ENCODE data around the gene SEPTIN1. TPM values are rescaled to one million over a fixed set of nuclear protein-coding genes. Genes with fewer than 3 reads are reported as not detected.

The SEPTIN1 gene
- total RNA-seq = not detected in 2 replicates

DNA sequence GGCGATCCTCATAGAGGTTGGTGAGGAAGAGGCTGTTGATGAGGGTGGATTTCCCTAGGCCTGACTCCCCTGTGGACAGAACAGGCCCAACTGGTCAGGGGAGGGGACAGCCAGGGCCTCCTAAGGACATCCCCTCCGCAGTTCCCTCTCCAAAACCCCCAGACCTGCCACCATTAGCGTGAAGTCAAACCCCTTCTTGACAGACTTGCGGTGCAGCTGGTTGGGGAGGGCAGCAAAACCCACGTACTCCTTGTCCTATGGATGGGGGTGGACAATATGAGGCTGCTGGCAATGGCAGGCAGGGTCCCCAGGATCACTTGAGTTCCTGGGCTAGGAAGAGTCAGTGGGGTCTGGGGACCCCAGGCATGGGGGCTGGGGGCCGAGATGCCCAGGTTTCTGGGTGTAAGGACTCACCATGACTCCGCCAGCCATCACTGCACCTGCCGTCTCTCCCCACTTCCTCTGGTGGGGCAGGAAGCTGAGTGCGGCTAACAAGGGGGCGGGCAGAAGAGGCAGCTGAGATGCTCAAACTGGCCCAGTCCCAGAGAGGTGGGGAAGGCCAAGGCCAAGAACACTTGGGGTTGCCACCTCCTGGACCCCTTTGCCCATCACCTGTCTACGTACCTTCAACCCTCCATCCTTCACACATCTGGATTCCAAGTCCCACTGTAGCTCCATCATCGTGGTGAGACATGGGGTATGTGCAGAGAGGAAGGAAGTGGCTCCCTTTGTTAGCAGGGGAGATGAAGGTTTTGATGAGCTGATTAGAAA, at the start of gene SEPTIN1:
SEPTIN1 (minus strand) TSS at position 451 of the 771 bp plus-strand sequence; CDS start at position 432, 19 bp downstream.

DNA sequence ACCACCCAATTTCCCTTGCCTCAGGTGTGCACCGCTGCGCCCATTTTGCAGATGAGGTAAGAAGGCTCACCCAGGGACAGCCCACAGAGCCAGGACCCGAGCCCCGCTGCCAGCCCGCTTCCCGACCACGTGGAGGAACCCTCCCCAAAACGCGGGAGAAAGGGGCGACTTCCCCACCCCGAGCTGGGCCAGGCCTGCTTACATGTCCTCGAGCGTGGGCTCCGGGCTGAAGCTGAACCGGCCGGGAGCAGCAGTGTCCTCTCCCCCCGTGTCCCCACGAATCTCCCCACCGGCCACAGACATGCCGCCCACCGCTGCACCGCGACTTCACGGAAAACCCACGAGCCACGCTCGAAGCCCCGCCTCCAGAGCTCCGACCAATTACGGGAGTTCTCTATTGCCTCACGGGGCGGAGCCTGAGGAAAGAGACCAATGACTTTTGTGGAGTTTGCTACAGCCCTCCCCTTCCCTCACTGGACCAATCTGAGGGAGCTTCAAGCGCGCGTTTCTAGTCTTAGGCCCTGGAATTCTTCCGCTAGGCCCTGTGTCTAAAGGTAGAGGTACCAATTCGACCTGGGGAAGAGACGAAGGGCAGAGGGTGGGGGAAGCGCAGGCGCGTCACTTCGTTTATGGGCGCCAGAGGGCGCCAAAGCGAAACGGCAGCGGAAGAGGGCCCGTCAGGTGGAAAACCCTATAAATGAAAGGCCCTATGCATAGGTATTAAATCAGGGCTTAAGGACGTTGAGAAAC, 47.5 kb upstream of the SEPTIN1 start, which contains the start of gene DCTPP1:
DCTPP1 (minus strand) TSS at position 353 of the 750 bp plus-strand sequence; CDS start at position 303, 50 bp downstream.

GRCh38 chr16:30407102-30407803, 24.9 kb upstream of the SEPTIN1 start, which contains the start of gene ZNF771:
Gene ZNF771, plus strand, starts transcription at chr16:30407606. Its CDS starts 448 bp downstream, at chr16:30408054.

DNA sequence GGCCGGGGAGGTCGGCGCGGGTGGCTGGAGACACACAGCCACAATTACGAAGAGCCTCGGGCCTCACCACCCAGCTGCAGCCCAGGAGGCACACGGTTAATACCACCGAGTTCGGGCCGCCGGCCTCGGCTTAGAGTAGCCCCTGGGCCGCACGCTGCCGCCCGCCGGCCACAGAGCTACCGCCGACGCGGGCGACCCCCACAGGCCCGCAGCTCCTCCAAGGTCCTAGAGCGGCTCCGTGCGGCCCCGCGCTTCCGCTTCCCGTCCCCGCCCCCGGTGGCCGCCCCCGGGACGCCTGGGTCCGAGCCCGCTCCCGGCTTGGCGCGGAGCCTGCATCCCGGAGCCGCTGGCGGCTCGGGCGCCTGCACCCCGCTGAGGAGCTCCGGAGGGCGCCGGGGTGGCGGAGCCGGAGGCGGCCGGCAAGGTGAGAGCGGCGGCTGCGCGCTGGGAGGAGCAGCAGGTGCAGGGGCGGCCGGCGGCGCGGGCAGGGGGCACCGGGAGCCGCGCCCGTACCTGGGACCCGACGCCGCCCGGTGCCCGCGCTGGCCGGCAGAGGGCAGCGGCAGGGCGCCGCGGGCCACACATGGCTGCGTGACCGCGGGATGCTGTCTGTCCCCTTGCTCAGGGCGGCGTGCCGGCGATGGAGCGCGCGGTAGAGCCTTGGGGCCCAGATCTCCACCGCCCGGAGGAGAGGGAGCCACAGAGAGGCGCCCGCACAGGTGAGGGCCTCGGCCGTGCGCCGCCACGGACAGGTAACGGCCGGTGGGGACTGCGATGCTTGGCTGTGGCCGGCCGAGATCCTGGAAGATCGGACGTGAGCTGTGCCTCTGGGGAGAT, 13.0 kb upstream of the SEPTIN1 start, which contains the start of gene ZNF48:
ZNF48 (plus strand) TSS at position 266 of the 837 bp plus-strand sequence; CDS start at position 641, 375 bp downstream.

GRCh38 chr16:30374538-30374937, 7.8 kb downstream of the SEPTIN1 start, which contains the start of gene MYL11:
Gene MYL11, plus strand, starts transcription at chr16:30374802. Its CDS starts 56 bp downstream, at chr16:30374858.

GRCh38 chr16:30370456-30371247, 11.7 kb downstream of the SEPTIN1 start, which contains the start of gene TBC1D10B:
Gene TBC1D10B, minus strand, starts transcription at chr16:30370494. Its CDS starts 311 bp downstream, at chr16:30370183.

DNA sequence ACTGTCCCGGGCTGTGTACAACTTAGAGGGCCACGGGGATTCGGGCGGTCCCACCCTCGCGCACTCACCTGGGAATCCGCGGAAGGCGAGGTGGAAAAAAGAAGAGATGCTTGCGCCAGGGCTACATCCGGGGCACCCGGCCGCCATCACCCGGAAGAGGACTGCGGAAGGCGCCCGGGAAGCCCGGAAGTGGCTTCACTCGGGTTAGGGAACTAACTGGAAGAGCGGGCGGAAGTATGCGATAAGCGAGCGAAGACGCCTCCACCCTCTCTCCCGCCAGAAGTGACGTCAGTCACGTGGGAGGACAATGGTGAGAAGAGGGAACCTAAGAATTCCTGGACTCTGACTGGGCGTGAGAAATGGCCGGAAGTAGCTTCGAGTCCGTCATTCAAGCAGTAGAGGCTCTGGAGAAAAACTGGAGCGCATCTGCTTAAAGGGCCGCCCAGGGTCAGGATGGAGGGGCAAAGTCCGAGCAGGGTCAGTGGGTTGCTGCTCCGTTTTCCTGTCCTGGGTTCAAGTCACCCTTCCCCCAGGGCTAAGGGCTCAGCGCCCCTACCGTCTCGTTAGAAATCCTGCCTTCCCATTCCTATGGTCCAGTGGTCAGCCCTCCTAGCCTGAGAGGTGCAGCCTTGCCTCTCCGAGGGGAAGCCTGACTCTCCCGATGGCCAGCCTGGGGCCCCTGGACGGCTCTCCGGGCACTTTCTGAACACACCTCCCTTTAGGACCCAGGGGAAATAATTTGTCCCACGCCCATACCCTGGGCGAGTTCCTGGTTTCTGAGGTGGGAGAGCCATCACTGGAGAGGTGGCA, 27.0 kb downstream of the SEPTIN1 start, which contains the start of gene CD2BP2:
CD2BP2 (minus strand) TSS at position 165 of the 810 bp plus-strand sequence. CDS start 627 bp downstream, outside the sequence.

Other genes starting within 250 kb of the SEPTIN1 start
- 0.46 and 0.71 TPM in 2 replicates for gene CORO1A, start 199.0 kb downstream of the SEPTIN1 start, total RNA-seq
- 20.8 and 31.1 TPM in 2 replicates for gene BOLA2B, start 188.9 kb downstream of the SEPTIN1 start, total RNA-seq
- 20.9 and 21.2 TPM in 2 replicates for gene SLX1A, start 188.7 kb downstream of the SEPTIN1 start, total RNA-seq
- gene SULT1A3, start 183.3 kb downstream of the SEPTIN1 start, total RNA-seq = 2.4 and 3.4 TPM in 2 replicates
- 0.43 and 1.8 TPM in 2 replicates for gene NPIPB13, start 134.1 kb downstream of the SEPTIN1 start, total RNA-seq
- 33.8 and 39.1 TPM in 2 replicates for gene CD2BP2, start 27.3 kb downstream of the SEPTIN1 start, total RNA-seq
- 17.1 and 19.9 TPM in 2 replicates for gene TBC1D10B, start 12.1 kb downstream of the SEPTIN1 start, total RNA-seq
- gene MYL11, start 7.8 kb downstream of the SEPTIN1 start, total RNA-seq = not detected in 2 replicates
- gene ZNF48, start 12.9 kb upstream of the SEPTIN1 start, total RNA-seq = 4.6 and 5.5 TPM in 2 replicates
- 9.8 and 10.5 TPM in 2 replicates for gene ZNF771, start 25.0 kb upstream of the SEPTIN1 start, total RNA-seq
- 5.5 and 6.9 TPM in 2 replicates for gene DCTPP1, start 47.5 kb upstream of the SEPTIN1 start, total RNA-seq
- gene SEPHS2, start 63.3 kb upstream of the SEPTIN1 start, total RNA-seq = 11.1 and 13.7 TPM in 2 replicates
- gene ITGAL, start 90.2 kb upstream of the SEPTIN1 start, total RNA-seq = not detected in 2 replicates
- 9.5 and 12.8 TPM in 2 replicates for gene ZNF768, start 144.0 kb upstream of the SEPTIN1 start, total RNA-seq
- 6.7 and 8.4 TPM in 2 replicates for gene ZNF747, start 152.3 kb upstream of the SEPTIN1 start, total RNA-seq
- gene ZNF764, start 175.8 kb upstream of the SEPTIN1 start, total RNA-seq = 2.1 and 2.8 TPM in 2 replicates
- 12.1 and 12.9 TPM in 2 replicates for gene ZNF688, start 189.2 kb upstream of the SEPTIN1 start, total RNA-seq
- 7.9 and 8.4 TPM in 2 replicates for gene ZNF785, start 203.1 kb upstream of the SEPTIN1 start, total RNA-seq
- gene ZNF689, start 227.8 kb upstream of the SEPTIN1 start, total RNA-seq = 3.8 and 4.4 TPM in 2 replicates